K562 (cell line): ENCODE measurements around the gene WFIKKN1. TPM values are rescaled to one million over a fixed set of nuclear protein-coding genes. Genes with fewer than 3 reads are reported as not detected.
A peak's percentile ranks its signal among the peaks of the same experiment; 100 is the strongest.

ENCODE experiments used
- ATAC-seq: fragments of 200-7000 bp; cut with Tn5 transposase; 3 replicates; pipeline ENCODE4 v1.9.1; 2020; ENCODE audit warnings: moderate library complexity
- BruUV-seq: library from RNA; stranded (reverse); fragments of 400-500 nt; replicated peaks from 2 replicates; lab custom pipeline; 2021; lab: Mats Ljungman, UMichigan
- CTCF ChIA-PET: fragments of 300-600 bp; formaldehyde crosslinking; extraction: SDS; loops from one replicate; lab custom pipeline; 2021; ENCODE audit warnings: low intra/inter-chr PET ratio; lab: Yijun Ruan, JAX
- POLR2A ChIA-PET: fragments of 300-600, 350-650 bp; sonication (Branson Sonifier 250); formaldehyde crosslinking; extraction: SDS; loops from one replicate; lab custom pipeline; 2021; ENCODE audit warnings: antibody characterized with exemption, inconsistent platforms; lab: Yijun Ruan, JAX
- DNase-seq, 4 experiments: peaks; one replicate each; pipeline versions ENCODE4 v3.0.0 to v3.0.0-alpha.2; 2011 to 2018; ENCODE audit warnings: low spot score in 3 of 4, mixed read lengths in 3 of 4; ENCODE audit errors: extremely low read depth in 1 of 4
- FAIRE-seq: peaks from 2 replicates; lab custom pipeline; 2011; peaks lifted over from hg19 to GRCh38; lab: Jason Lieb, UNC
- H2AFZ ChIP-seq: 2 replicates; pipeline ENCODE4 v1.6.0; 2011; ENCODE audit warnings: low read depth, low read length, control low read depth, inconsistent platforms
- H3K27ac ChIP-seq: fragments of 200-600 bp; 3 replicates; pipeline ENCODE4 v1.8.0; 2011; ENCODE audit warnings: low read depth, mild to moderate bottlenecking, control low read depth, inconsistent platforms, low read length, moderate library complexity, mixed read lengths; ENCODE audit errors: extremely low read depth
- H3K27me3 ChIP-seq, 2 experiments: fragments of 300-600 bp in 1 of 2; 2 replicates in 1 of 2; 3 replicates in 1 of 2; pipeline versions ENCODE4 v1.6.0 to v1.8.0; 2011; ENCODE audit warnings: inconsistent platforms in 2 of 2, low read length in 2 of 2, mild to moderate bottlenecking in 1 of 2, mixed read lengths in 1 of 2, moderate library complexity in 1 of 2; ENCODE audit not compliant: control insufficient read depth in 2 of 2, insufficient read depth in 2 of 2
- H3K36me3 ChIP-seq: fragments of 300-600 bp; 3 replicates; pipeline ENCODE4 v1.8.0; 2011; ENCODE audit warnings: mild to moderate bottlenecking, low read length, inconsistent platforms; ENCODE audit not compliant: control insufficient read depth, insufficient read depth
- H3K4me1 ChIP-seq, 2 experiments: fragments of 200-600 bp in 1 of 2; replicated peaks in 1 of 2; 2 replicates in 1 of 2; 3 replicates in 1 of 2; pipeline versions ENCODE4 v1.5.1 to v1.8.0; 2011; ENCODE audit warnings: inconsistent platforms in 2 of 2, low read length in 2 of 2, mild to moderate bottlenecking in 1 of 2, mixed read lengths in 1 of 2, moderate library complexity in 1 of 2; ENCODE audit not compliant: control insufficient read depth in 2 of 2, insufficient read depth in 2 of 2
- H3K4me2 ChIP-seq: 2 replicates; pipeline ENCODE4 v1.6.1; 2011; ENCODE audit warnings: low read length, control low read depth, inconsistent platforms, mixed read lengths; ENCODE audit not compliant: insufficient read depth
- H3K4me3 ChIP-seq: fragments of 200-600 bp; sonication (generic), shearing (Covaris generic); 2 replicates; pipeline ENCODE4 v1.5.1; 2016; ENCODE audit warnings: control low read depth, inconsistent platforms
- H3K79me2 ChIP-seq: fragments of 200-600 bp; 3 replicates; pipeline ENCODE4 v1.8.0; 2011; ENCODE audit warnings: low read length, inconsistent platforms; ENCODE audit not compliant: control insufficient read depth, insufficient read depth
- H3K9ac ChIP-seq, 2 experiments: 2 replicates each; pipeline versions ENCODE4 v1.6.0 to v1.6.1; 2011; ENCODE audit warnings: low read depth in 2 of 2, low read length in 2 of 2, control low read depth in 1 of 2, inconsistent platforms in 1 of 2, mild to moderate bottlenecking in 1 of 2, mixed read lengths in 1 of 2; ENCODE audit not compliant: insufficient read depth in 1 of 2
- H3K9me1 ChIP-seq: one replicate; pipeline ENCODE4 v1.6.0; 2011; ENCODE audit warnings: inconsistent platforms, mild to moderate bottlenecking, low read length, moderate library complexity; ENCODE audit not compliant: control insufficient read depth, insufficient read depth
- H3K9me3 ChIP-seq: replicated peaks from 2 replicates; pipeline ENCODE4 v1.5.1; 2011; ENCODE audit warnings: low read depth, low read length, inconsistent platforms; ENCODE audit not compliant: control insufficient read depth, insufficient read depth
- H4K20me1 ChIP-seq: replicated peaks from 2 replicates; pipeline ENCODE4 v1.6.1; 2011; ENCODE audit warnings: low read length, inconsistent platforms, mixed read lengths; ENCODE audit not compliant: control insufficient read depth, insufficient read depth
- BCL6 ChIP-seq: fragments of 250-450 bp; sonication (Bioruptor Pico); IDR thresholded peaks from 2 replicates; pipeline ENCODE4 v1.4.0; 2020
- BRD4 ChIP-seq: fragments of 200-600 bp; sonication (generic); IDR thresholded peaks from 2 replicates; pipeline ENCODE4 v1.6.1; 2017; ENCODE audit warnings: inconsistent platforms
- CEBPG ChIP-seq, 3 experiments: fragments of 200-800 bp in 1 of 3; sonication (Bioruptor generic) in 1 of 3; sonication (generic) in 1 of 3; formaldehyde crosslinking in 1 of 3; IDR thresholded peaks in 2 of 3; conservative IDR thresholded peaks in 1 of 3; 2 replicates each; pipeline versions ENCODE4 v1.6.1 to v1.8.0; 2016 to 2022; ENCODE audit warnings: missing compliant biosample characterization in 2 of 3, missing genetic modification characterization in 2 of 3, mild to moderate bottlenecking in 1 of 3, missing genetic modification reagents in 1 of 3
- DNMT1 ChIP-seq: fragments of 450-650 bp; IDR thresholded peaks from 2 replicates; pipeline ENCODE4 v1.6.1; 2016; ENCODE audit warnings: antibody characterized with exemption, mild to moderate bottlenecking
- GTF2E2 ChIP-seq: fragments of 200-800 bp; sonication (Bioruptor generic); IDR thresholded peaks from 2 replicates; pipeline ENCODE4 v1.6.1; 2016; ENCODE audit warnings: missing genetic modification characterization, missing compliant biosample characterization
- HDAC2 ChIP-seq: fragments of 450-650 bp; IDR thresholded peaks from 2 replicates; pipeline ENCODE4 v1.6.1; 2016; ENCODE audit warnings: mild to moderate bottlenecking
- HLTF ChIP-seq: fragments of 450-650 bp; IDR thresholded peaks from 2 replicates; pipeline ENCODE4 v1.6.1; 2016
- KDM5B ChIP-seq: fragments of 200-600 bp; sonication (generic); IDR thresholded peaks from 2 replicates; pipeline ENCODE4 v1.6.1; 2012; ENCODE audit warnings: low read depth, mild to moderate bottlenecking, moderate library complexity, low read length, control low read depth, inconsistent platforms; ENCODE audit not compliant: insufficient replicate concordance
- MYC ChIP-seq, 2 experiments: fragments of 250-450 bp in 1 of 2; sonication (Bioruptor Pico) in 1 of 2; IDR thresholded peaks; 2 replicates each; pipeline versions ENCODE4 v1.5.1 to v1.6.1; 2012 to 2021; ENCODE audit warnings: low read depth in 2 of 2, borderline replicate concordance in 1 of 2, improper control_type of control experiment in 1 of 2, low read length in 1 of 2, mild to moderate bottlenecking in 1 of 2, moderate library complexity in 1 of 2
- NRF1 ChIP-seq, 2 experiments: fragments of 450-650 bp; IDR thresholded peaks in 1 of 2; conservative IDR thresholded peaks in 1 of 2; 2 replicates each; pipeline ENCODE4 v1.6.1; 2014; ENCODE audit warnings: mild to moderate bottlenecking in 2 of 2
- RBM34 ChIP-seq: fragments of 200-400 bp; formaldehyde crosslinking; IDR thresholded peaks from 2 replicates; pipeline ENCODE4 v1.6.1; 2018; ENCODE audit warnings: low read length, borderline replicate concordance; ENCODE audit not compliant: insufficient read depth
- SAP30 ChIP-seq: fragments of 200-600 bp; sonication (generic); IDR thresholded peaks from 2 replicates; pipeline ENCODE4 v1.6.1; 2012; ENCODE audit warnings: borderline replicate concordance, low read depth, mild to moderate bottlenecking, moderate library complexity, low read length, control low read depth, inconsistent platforms; ENCODE audit not compliant: insufficient read depth, poor library complexity, severe bottlenecking
- SMARCA5 ChIP-seq: fragments of 450-650 bp; IDR thresholded peaks from 2 replicates; pipeline ENCODE4 v1.6.1; 2016
- TCF7L2 ChIP-seq: fragments of 150-350 bp; IDR thresholded peaks from 2 replicates; pipeline ENCODE4 v1.6.1; 2016; ENCODE audit warnings: low read depth, mild to moderate bottlenecking, low read length, moderate library complexity
- TEAD4 ChIP-seq, 2 experiments: sonication (generic) in 1 of 2; formaldehyde crosslinking in 1 of 2; IDR thresholded peaks; 2 replicates each; pipeline versions ENCODE4 v1.6.1 to v1.8.0; 2012 to 2022; ENCODE audit warnings: borderline replicate concordance in 1 of 2, inconsistent platforms in 1 of 2, low read length in 1 of 2, mild to moderate bottlenecking in 1 of 2, missing genetic modification reagents in 1 of 2
- TRIM24 ChIP-seq, 2 experiments: fragments of 450-650 bp; IDR thresholded peaks; 2 replicates each; pipeline ENCODE4 v1.6.1; 2016
- ZBTB17 ChIP-seq: fragments of 450-650 bp; formaldehyde crosslinking; IDR thresholded peaks from 2 replicates; pipeline ENCODE4 v1.4.0; 2020; ENCODE audit warnings: mild to moderate bottlenecking
- ZNF12 ChIP-seq: sonication (generic); formaldehyde crosslinking; IDR thresholded peaks from 2 replicates; pipeline ENCODE4 v1.4.0; 2020; ENCODE audit warnings: mild to moderate bottlenecking, missing genetic modification reagents
- WGBS: fragments of 100-300 bp; shearing (Covaris generic); methylation state at CpG from one replicate; pipeline ENCODE4 v1.1.6; 2016; ENCODE audit warnings: low coverage, mixed read lengths; ENCODE audit not compliant: insufficient coverage; ENCODE audit errors: missing lambda C conversion rate; 5-methylcytosine and 5-hydroxymethylcytosine counted together
- in situ Hi-C: fragments of 300-500 bp; cut with MboI; formaldehyde crosslinking; loops from 4 replicates; pipeline ENCODE4 v1.15.0; 2018; ENCODE audit warnings: inconsistent platforms, mixed read lengths
- intact Hi-C: fragments of 100-400 bp; cut with micrococcal nuclease; formaldehyde crosslinking; loops from 2 replicates; pipeline ENCODE4 v1.14.2; 2022
- polyA plus RNA-seq, 8 experiments: library from polyadenylated mRNA; depleted of rRNA in 4 of 8; stranded (reverse) in 5 of 8; unstranded in 3 of 8; fragments of >200 nt; fragmentation: Nextera tagmentation in 2 of 8; fragmentation: Illumina TruSeq in 1 of 8; extraction: Ambion mirVana in 2 of 8; extraction: Trizol in 1 of 8; gene quantifications; 2 replicates each; pipeline versions ENCODE4 v1.2.1 to v1.2.3, GENCODE V29; 2011 to 2014; ENCODE audit warnings: inconsistent platforms in 1 of 8, missing spikeins in 1 of 8
- total RNA-seq, 7 experiments: library from RNA; depleted of rRNA in 6 of 7; stranded (reverse); fragments of >200 nt in 6 of 7; fragmentation: Illumina TruSeq in 2 of 7; extraction: Trizol in 2 of 7; gene quantifications; 2 replicates each; pipeline versions ENCODE4 v1.2.1 to v1.2.3, GENCODE V29; 2011 to 2021; ENCODE audit warnings: low replicate concordance in 1 of 7
- TF ChIP-seq, protein P1 (sequence below), 2 experiments: fragments of 450-650 bp; IDR thresholded peaks; 2 replicates each; pipeline ENCODE4 v1.6.1; 2016

WFIKKN1 gene
- total and polyA plus RNA-seq, 9 of the 15 experiments (the other 6 are each of a cell fraction or from before 2014, with no cell fraction given) = 0.14 to 1.1 (median 0.50) TPM; not detected in 4

DNA sequence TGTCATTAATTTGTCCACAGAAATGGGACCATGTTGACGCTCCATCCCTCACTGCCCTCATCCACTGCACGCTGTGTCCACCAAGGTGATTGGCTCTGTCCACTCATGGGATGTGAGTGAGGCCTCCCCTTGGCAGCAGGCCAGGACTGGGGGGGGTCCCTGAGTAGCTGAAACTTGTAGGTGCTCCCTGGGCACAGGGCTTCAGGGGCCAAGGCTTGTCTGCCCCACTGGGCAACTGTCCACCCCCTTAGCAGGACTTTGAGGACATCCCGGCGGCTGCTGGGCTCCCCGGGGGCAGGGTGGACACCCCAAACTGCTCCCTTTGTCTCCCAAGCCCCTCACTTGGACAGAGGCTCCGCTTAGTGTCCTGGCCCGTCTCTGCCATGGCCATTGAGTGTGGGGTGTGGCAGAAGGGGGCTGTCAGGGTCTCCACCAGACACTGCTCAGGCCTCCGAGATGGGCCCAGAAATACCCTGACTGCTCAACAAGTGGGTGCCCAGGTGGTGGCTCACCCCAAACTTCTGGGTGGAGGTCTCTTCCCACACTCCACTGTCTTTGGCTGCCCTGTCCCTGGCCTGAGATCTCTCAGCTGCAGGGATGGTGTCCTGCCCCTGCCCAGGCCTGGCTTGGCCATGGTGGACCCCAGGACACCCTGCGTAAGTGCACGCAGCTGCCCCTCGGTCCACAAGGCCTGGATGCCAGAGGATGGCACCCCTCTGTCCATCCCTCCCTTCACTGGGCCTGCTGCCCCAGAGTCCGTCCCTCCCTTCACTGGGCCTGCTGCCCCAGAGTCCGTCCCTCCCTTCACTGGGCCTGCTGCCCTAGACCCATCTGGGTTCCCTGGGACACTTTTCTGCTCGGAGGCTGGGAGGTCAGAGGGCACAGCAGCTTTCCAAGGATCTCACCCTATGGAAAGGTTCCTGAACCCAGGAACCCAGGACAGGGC lies 43.9 kb upstream of the WFIKKN1 start (continued):
- peak; percentile 34 for TF ChIP-seq KDM5B
- TF ChIP-seq, protein P1, sequence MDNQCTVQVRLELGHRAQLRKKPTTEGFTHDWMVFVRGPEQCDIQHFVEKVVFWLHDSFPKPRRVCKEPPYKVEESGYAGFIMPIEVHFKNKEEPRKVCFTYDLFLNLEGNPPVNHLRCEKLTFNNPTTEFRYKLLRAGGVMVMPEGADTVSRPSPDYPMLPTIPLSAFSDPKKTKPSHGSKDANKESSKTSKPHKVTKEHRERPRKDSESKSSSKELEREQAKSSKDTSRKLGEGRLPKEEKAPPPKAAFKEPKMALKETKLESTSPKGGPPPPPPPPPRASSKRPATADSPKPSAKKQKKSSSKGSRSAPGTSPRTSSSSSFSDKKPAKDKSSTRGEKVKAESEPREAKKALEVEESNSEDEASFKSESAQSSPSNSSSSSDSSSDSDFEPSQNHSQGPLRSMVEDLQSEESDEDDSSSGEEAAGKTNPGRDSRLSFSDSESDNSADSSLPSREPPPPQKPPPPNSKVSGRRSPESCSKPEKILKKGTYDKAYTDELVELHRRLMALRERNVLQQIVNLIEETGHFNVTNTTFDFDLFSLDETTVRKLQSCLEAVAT (IDR thresholded peaks at IDR 0.05) = no peak

- H3K4me3 ChIP-seq = peak overlapping the region; percentile 71
- peaks cover 8% of the 10 kb centered on the region for H3K9me1 ChIP-seq
- 0% methylated on average over 21 of the region's 21 CpGs for WGBS
- no TSS peak for BruUV-seq
- peak overlapping the region; percentile 100; the same call in 1 of the 2 replicates for H2AFZ ChIP-seq
- H3K27me3 ChIP-seq = no peaks in the 10 kb centered on the region
- in situ Hi-C loops (no loop called here), intact Hi-C loops (loop anchor here (2.0 kb wide), 1 partner anchor 72 kb away; no protein-coding TSS in a partner anchor)
- H3K36me3 ChIP-seq = peaks cover 17% of the 10 kb centered on the region; the same call in 2 of the 3 replicates
- peak overlapping the region; percentile 86 for H3K4me2 ChIP-seq
- peaks cover 18 to 74% of the 10 kb centered on the region in 2 experiments; a peak in 4 of 5 replicates for H3K4me1 ChIP-seq
- FAIRE-seq (no peak), ATAC-seq (peak; percentile 14), DNase-seq (peak in 2 of 4 experiments; percentile 54 to 64)
- peaks cover 19% of the 10 kb centered on the region for H4K20me1 ChIP-seq
- H3K79me2 ChIP-seq = peaks cover 55% of the 10 kb centered on the region
- H3K27ac ChIP-seq = peak overlapping the region; percentile 91
- POLR2A ChIA-PET = interaction anchor here (0.6 to 1.8 kb wide), 20 partner anchors 10 to 185 kb away, joined by 3 to 9 read pairs (median 4); partner anchors contain the start of genes METTL26 and WFIKKN1
- H3K9me3 ChIP-seq = no peaks in the 10 kb centered on the region
- CTCF ChIA-PET = no interaction called here
- peak overlapping the region; percentile 88 to 94 for H3K9ac ChIP-seq
- TF ChIP-seq SAP30 (no peak), CEBPG (CRISPR knock-in tag; IDR thresholded peaks at IDR 0.05) (no peak), CEBPG (tag; conservative IDR thresholded peaks at IDR 0.05 in 1 of 2, IDR thresholded peaks at IDR 0.05 in 1 of 2) (no peak), ZNF12 (CRISPR knock-in tag) (no peak), HLTF (no peak), TEAD4 (IDR thresholded peaks at IDR 0.05; ENCODE audit: low read length) (no peak), TEAD4 (CRISPR knock-in tag; IDR thresholded peaks at IDR 0.05; ENCODE audit: borderline replicate concordance) (peak; percentile 1; the same call in 1 of the 2 replicates), SMARCA5 (no peak), NRF1 (conservative IDR thresholded peaks at IDR 0.05 in 1 of 2, IDR thresholded peaks at IDR 0.05 in 1 of 2) (no peak), ZBTB17 (0 out of 2 replicates have a peak, but pooled peaks have one; percentile 5), GTF2E2 (tag) (no peak), DNMT1 (no peak), MYC (IDR thresholded peaks at IDR 0.05; ENCODE audit: low read depth, low read length) (no peak), MYC (CRISPR knock-in tag; IDR thresholded peaks at IDR 0.05; ENCODE audit: borderline replicate concordance, low read depth) (0 out of 2 replicates have a peak, but pooled peaks have one; percentile 9), TCF7L2 (no peak), HDAC2 (no peak), BRD4 (0 out of 2 replicates have a peak, but pooled peaks have one; percentile 35), BCL6 (CRISPR knock-in tag) (no peak), TRIM24 (IDR thresholded peaks at IDR 0.05) (no peak), RBM34 (no peak)
Measured at GRCh38 chr16:588639-588888, 42.2 kb upstream of the WFIKKN1 start.
